H9 (cell line): ENCODE data around the gene EPHB6. TPM values are rescaled to one million over a fixed set of nuclear protein-coding genes. Genes with fewer than 3 reads are reported as not detected.

ENCODE experiments used
- DNase-seq: peaks from one replicate; pipeline ENCODE4 v3.0.0-alpha.2; 2017
- H2AFZ ChIP-seq: one replicate; pipeline ENCODE4 v1.6.1; 2013; ENCODE audit warnings: mild to moderate bottlenecking, low read length, control low read depth, moderate library complexity
- H2AK5ac ChIP-seq: 2 replicates; pipeline ENCODE4 v1.6.1; 2013; ENCODE audit warnings: low read length, control low read depth, mixed read lengths; ENCODE audit not compliant: insufficient read length
- H2BK120ac ChIP-seq: one replicate; pipeline ENCODE4 v1.6.1; 2013; ENCODE audit warnings: low read depth, mild to moderate bottlenecking, low read length, control low read depth, inconsistent platforms; ENCODE audit not compliant: poor library complexity, severe bottlenecking
- H2BK12ac ChIP-seq: 2 replicates; pipeline ENCODE4 v1.6.1; 2013; ENCODE audit warnings: low read length, control low read depth, mixed read lengths, low read depth; ENCODE audit not compliant: insufficient read length
- H2BK15ac ChIP-seq: 2 replicates; pipeline ENCODE4 v1.6.1; 2013; ENCODE audit warnings: low read depth, low read length, control low read depth
- H2BK20ac ChIP-seq: one replicate; pipeline ENCODE4 v1.6.1; 2013; ENCODE audit warnings: low read depth, mild to moderate bottlenecking, low read length, control low read depth, inconsistent platforms; ENCODE audit not compliant: poor library complexity, severe bottlenecking
- H2BK5ac ChIP-seq: 2 replicates; pipeline ENCODE4 v1.6.1; 2013; ENCODE audit warnings: low read length, control low read depth, mixed read lengths; ENCODE audit not compliant: insufficient read length
- H3K14ac ChIP-seq: 2 replicates; pipeline ENCODE4 v1.6.1; 2013; ENCODE audit warnings: low read length, control low read depth; ENCODE audit not compliant: insufficient read depth
- H3K18ac ChIP-seq: 2 replicates; pipeline ENCODE4 v1.6.1; 2013; ENCODE audit warnings: low read depth, mild to moderate bottlenecking, mixed read lengths, low read length, control low read depth; ENCODE audit not compliant: insufficient read length
- H3K23ac ChIP-seq: 2 replicates; pipeline ENCODE4 v1.6.1; 2013; ENCODE audit warnings: low read length, control low read depth, mixed read lengths, low read depth; ENCODE audit not compliant: insufficient read length
- H3K23me2 ChIP-seq: 2 replicates; pipeline ENCODE4 v1.6.1; 2013; ENCODE audit warnings: low read depth, mild to moderate bottlenecking, mixed read lengths, low read length, control low read depth; ENCODE audit not compliant: insufficient read length, poor library complexity, severe bottlenecking
- H3K27ac ChIP-seq: 2 replicates; pipeline ENCODE4 v1.5.1; 2013; ENCODE audit warnings: low read length, control low read depth, mixed read lengths, low read depth; ENCODE audit not compliant: insufficient read length
- H3K27me3 ChIP-seq: 2 replicates; pipeline ENCODE4 v1.6.1; 2013; ENCODE audit warnings: low read length, control low read depth, inconsistent platforms; ENCODE audit not compliant: insufficient read depth
- H3K4ac ChIP-seq: 2 replicates; pipeline ENCODE4 v1.6.1; 2013; ENCODE audit warnings: low read depth, mild to moderate bottlenecking, control low read depth, inconsistent platforms, low read length, moderate library complexity
- H3K4me1 ChIP-seq: 2 replicates; pipeline ENCODE4 v1.6.1; 2013; ENCODE audit warnings: low read length, control low read depth, inconsistent platforms; ENCODE audit not compliant: insufficient read depth
- H3K4me2 ChIP-seq: 2 replicates; pipeline ENCODE4 v1.6.1; 2013; ENCODE audit warnings: low read length, control low read depth, mixed read lengths; ENCODE audit not compliant: insufficient read length, insufficient read depth
- H3K56ac ChIP-seq: 2 replicates; pipeline ENCODE4 v1.6.1; 2013; ENCODE audit warnings: low read depth, mild to moderate bottlenecking, mixed read lengths, low read length, control low read depth; ENCODE audit not compliant: insufficient read length
- H3K79me1 ChIP-seq: 2 replicates; pipeline ENCODE4 v1.6.1; 2013; ENCODE audit warnings: low read depth, mild to moderate bottlenecking, moderate library complexity, low read length, control low read depth, inconsistent platforms; ENCODE audit not compliant: insufficient read depth, poor library complexity, severe bottlenecking
- H3K79me2 ChIP-seq: 2 replicates; pipeline ENCODE4 v1.6.1; 2013; ENCODE audit warnings: low read length, control low read depth, inconsistent platforms; ENCODE audit not compliant: insufficient read depth
- H3K9ac ChIP-seq: 2 replicates; pipeline ENCODE4 v1.6.1; 2013; ENCODE audit warnings: low read length, control low read depth, mixed read lengths; ENCODE audit not compliant: insufficient read length; ENCODE audit errors: extremely low read depth
- H3K9me3 ChIP-seq: one replicate; pipeline ENCODE4 v1.6.1; 2013; ENCODE audit warnings: low read depth, low read length, inconsistent platforms; ENCODE audit not compliant: control insufficient read depth
- H3T11ph ChIP-seq: one replicate; pipeline ENCODE4 v1.6.1; 2013; ENCODE audit warnings: mild to moderate bottlenecking, low read length, control low read depth, inconsistent platforms
- H4K20me1 ChIP-seq: one replicate; pipeline ENCODE4 v1.6.1; 2013; ENCODE audit not compliant: control insufficient read depth, insufficient read length, insufficient read depth
- H4K5ac ChIP-seq: 2 replicates; pipeline ENCODE4 v1.6.1; 2013; ENCODE audit warnings: low read depth, mild to moderate bottlenecking, mixed read lengths, low read length, control low read depth; ENCODE audit not compliant: insufficient read length
- H4K8ac ChIP-seq: replicated peaks from 2 replicates; pipeline ENCODE4 v1.6.1; 2013; ENCODE audit warnings: low read length, control low read depth, mixed read lengths, low read depth; ENCODE audit not compliant: insufficient read length
- H4K91ac ChIP-seq: 2 replicates; pipeline ENCODE4 v1.6.1; 2013; ENCODE audit warnings: low read depth, mild to moderate bottlenecking, moderate library complexity, mixed read lengths, low read length, control low read depth; ENCODE audit not compliant: insufficient read length
- H3K27ac Mint-ChIP-seq, 3 experiments: 2 replicates in 2 of 3; 3 replicates in 1 of 3; pipeline ENCODE4 v1.8.0; 2020 to 2021; ENCODE audit warnings: mixed read lengths in 3 of 3, mild to moderate bottlenecking in 1 of 3, moderate library complexity in 1 of 3
- H3K27me3 Mint-ChIP-seq: 2 replicates; pipeline ENCODE4 v1.8.0; 2021; ENCODE audit warnings: low read depth, mild to moderate bottlenecking, moderate library complexity, mixed read lengths
- H3K36me3 Mint-ChIP-seq, 3 experiments: 2 replicates in 2 of 3; 3 replicates in 1 of 3; pipeline ENCODE4 v1.8.0; 2020 to 2021; ENCODE audit warnings: low read depth in 3 of 3, mixed read lengths in 3 of 3; ENCODE audit not compliant: insufficient read depth in 1 of 3
- H3K4me1 Mint-ChIP-seq, 2 experiments: 2 replicates each; pipeline ENCODE4 v1.8.0; 2020; ENCODE audit warnings: mixed read lengths in 2 of 2
- H3K4me3 Mint-ChIP-seq, 2 experiments: 2 replicates in 1 of 2; 3 replicates in 1 of 2; pipeline ENCODE4 v1.8.0; 2020 to 2021; ENCODE audit warnings: mild to moderate bottlenecking in 2 of 2, mixed read lengths in 2 of 2, moderate library complexity in 1 of 2
- H3K9me3 Mint-ChIP-seq, 2 experiments: 2 replicates in 1 of 2; 3 replicates in 1 of 2; pipeline ENCODE4 v1.8.0; 2020; ENCODE audit warnings: mild to moderate bottlenecking in 2 of 2, mixed read lengths in 2 of 2, moderate library complexity in 1 of 2
- CTCF ChIP-seq: fragments of 200-600 bp; sonication (generic); conservative IDR thresholded peaks from 3 replicates; pipeline ENCODE4 v1.8.0; 2021; ENCODE audit warnings: antibody characterized with exemption, mild to moderate bottlenecking
- WGBS: extraction: QIAGEN DNeasy Blood & Tissue Kit; methylation state at CpG from one replicate; pipeline ENCODE4 v1.1.7; 2013; ENCODE audit warnings: missing lambda C conversion rate, low lambda C conversion rate, mixed read lengths; ENCODE audit not compliant: insufficient read length; ENCODE audit errors: extremely low coverage; 5-methylcytosine and 5-hydroxymethylcytosine counted together
- total RNA-seq: library from RNA; stranded (reverse); gene quantifications from 2 replicates; pipeline ENCODE4 v1.2.1, GENCODE V29; 2021

EPHB6 gene
- total RNA-seq, 1 experiment from 2014 or later = 9.7 TPM

DNA sequence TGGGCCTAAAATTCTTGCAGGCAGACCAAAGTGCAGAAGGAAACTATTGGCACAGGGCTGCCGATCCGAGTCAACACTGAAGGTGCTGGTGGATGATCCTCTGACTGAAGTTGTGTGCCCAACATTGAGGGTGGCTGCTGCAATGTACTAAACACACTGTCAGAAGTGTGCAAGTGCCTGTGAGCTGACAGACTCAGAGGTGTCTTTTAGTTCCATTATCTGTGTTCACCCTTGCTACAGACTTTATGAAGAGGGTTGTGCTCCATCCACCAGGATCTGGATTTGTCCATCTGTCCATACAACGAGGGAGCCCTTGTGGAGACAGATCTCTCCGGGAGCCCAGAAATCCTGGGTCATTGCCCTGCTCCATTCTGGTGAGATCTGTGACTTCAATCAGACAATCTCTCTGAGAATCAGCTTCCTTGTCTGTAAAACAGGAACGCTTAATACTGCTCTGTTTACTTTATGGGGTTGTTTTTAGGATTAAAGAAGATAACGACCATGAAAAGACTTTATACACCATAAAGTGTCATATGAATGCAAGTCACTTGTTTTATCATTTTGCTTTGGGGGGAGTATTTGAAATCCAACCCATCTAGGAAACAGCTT, 40.2 kb downstream of the EPHB6 start:
- H4K5ac ChIP-seq = no peak overlapping the region
- no peak overlapping the region for H2BK5ac ChIP-seq
- no peaks in the 10 kb centered on the region for H3K9me3 ChIP-seq
- H3T11ph ChIP-seq = no peak overlapping the region
- no peak overlapping the region for H4K91ac ChIP-seq
- no peak overlapping the region for H2BK12ac ChIP-seq
- no peaks in the 10 kb centered on the region; the same call in 1 of the 2 replicates for H3K4me1 ChIP-seq
- no peak overlapping the region for H2BK15ac ChIP-seq
- no peak overlapping the region for H3K23ac ChIP-seq
- no peaks in the 10 kb centered on the region for H3K27me3 ChIP-seq
- H3K27ac ChIP-seq = no peak overlapping the region
- TF ChIP-seq CTCF = no peak
- no peaks in the 10 kb centered on the region for H3K23me2 ChIP-seq
- H2AFZ ChIP-seq = no peak overlapping the region
- Mint-ChIP-seq H3K36me3 (no peaks in the 10 kb centered on the region), H3K27ac (peak overlapping the region in 1 of 3 experiments; percentile 28; a peak in 1 of 7 replicates), H3K9me3 (peaks cover 3 to 8% of the 10 kb centered on the region in 2 experiments; a peak in 3 of 5 replicates), H3K4me3 (no peak overlapping the region), H3K4me1 (peaks cover 9 to 14% of the 10 kb centered on the region in 2 experiments), H3K27me3 (peaks cover 11% of the 10 kb centered on the region)
- no peak overlapping the region for H3K4me2 ChIP-seq
- no peak overlapping the region for H4K8ac ChIP-seq
- no peak overlapping the region for H3K56ac ChIP-seq
- DNase-seq = peak; percentile 16
- H3K79me2 ChIP-seq = no peaks in the 10 kb centered on the region
- no CpG with 5 or more reads among the region's 6 CpGs for WGBS
- no peak overlapping the region for H3K14ac ChIP-seq
- H2BK120ac ChIP-seq = no peak overlapping the region
- H3K4ac ChIP-seq = no peak overlapping the region
- no peaks in the 10 kb centered on the region for H3K79me1 ChIP-seq
- no peaks in the 10 kb centered on the region for H4K20me1 ChIP-seq
- no peak overlapping the region for H2AK5ac ChIP-seq
- no peak overlapping the region for H3K18ac ChIP-seq
- no peak overlapping the region for H3K9ac ChIP-seq
- H2BK20ac ChIP-seq = no peak overlapping the region
